ENCODE data around the gene APC.
A peak's percentile ranks its signal among the peaks of the same experiment; 100 is the strongest.

APC gene

DNA sequence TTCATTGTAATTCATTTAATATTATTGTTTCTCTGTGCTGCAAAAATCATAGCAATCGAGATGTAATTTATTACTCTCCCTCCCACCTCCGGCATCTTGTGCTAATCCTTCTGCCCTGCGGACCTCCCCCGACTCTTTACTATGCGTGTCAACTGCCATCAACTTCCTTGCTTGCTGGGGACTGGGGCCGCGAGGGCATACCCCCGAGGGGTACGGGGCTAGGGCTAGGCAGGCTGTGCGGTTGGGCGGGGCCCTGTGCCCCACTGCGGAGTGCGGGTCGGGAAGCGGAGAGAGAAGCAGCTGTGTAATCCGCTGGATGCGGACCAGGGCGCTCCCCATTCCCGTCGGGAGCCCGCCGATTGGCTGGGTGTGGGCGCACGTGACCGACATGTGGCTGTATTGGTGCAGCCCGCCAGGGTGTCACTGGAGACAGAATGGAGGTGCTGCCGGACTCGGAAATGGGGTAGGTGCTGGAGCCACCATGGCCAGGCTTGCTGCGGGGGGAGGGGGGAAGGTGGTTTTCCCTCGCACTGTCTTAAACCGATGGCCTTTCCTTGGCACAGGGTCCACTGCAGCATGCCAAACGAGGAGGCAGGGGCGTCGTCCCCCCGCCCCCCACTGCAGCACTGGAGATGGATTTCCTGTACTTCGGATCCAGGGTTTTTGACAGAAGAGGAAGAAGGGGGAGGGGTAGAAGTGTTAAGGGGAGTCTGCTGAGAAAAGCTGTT lies at the start of gene APC:
APC (plus strand) TSS at position 423 of the 728 bp plus-strand sequence. CDS start 17,006 bp downstream, outside the sequence.
- DNase-seq (ENCODE audit: low spot score) = peak; percentile 95

DNA sequence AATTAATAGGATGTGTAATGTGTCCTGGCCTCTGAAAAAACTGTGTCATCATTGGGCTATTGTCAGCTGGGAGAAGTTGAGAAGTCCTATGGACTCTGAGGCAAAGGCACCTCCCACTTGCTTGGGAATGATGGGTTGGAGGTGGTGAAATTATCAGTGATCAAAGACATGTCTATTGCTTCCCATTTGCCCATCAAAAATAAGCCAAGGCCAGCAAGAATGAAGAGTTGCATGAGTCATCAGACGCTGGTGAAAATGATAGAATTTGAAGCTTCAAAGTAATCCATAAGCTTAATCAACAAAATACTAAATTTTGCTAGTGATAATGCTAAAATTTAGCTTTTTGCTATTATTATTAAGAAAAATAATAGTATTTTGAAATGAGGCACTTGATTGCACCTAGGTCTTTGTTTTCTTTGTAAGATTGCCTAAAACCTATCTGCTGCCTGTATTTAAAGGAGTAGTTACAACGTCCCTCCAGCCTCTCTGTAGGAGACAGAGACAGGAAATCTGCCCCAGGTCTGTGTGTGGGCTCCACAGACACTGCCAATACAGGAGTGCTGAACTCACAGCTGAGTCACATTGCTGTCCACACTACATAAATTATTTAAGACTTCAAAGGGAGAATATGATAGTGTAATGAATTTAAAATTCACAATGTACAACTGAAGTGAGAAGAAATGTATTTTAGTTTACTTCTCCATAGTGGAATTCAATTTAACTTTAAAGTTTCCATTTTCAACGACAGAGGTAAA lies 48.4 kb upstream of the APC start:
- no peak for DNase-seq (ENCODE audit: low spot score)

DNA sequence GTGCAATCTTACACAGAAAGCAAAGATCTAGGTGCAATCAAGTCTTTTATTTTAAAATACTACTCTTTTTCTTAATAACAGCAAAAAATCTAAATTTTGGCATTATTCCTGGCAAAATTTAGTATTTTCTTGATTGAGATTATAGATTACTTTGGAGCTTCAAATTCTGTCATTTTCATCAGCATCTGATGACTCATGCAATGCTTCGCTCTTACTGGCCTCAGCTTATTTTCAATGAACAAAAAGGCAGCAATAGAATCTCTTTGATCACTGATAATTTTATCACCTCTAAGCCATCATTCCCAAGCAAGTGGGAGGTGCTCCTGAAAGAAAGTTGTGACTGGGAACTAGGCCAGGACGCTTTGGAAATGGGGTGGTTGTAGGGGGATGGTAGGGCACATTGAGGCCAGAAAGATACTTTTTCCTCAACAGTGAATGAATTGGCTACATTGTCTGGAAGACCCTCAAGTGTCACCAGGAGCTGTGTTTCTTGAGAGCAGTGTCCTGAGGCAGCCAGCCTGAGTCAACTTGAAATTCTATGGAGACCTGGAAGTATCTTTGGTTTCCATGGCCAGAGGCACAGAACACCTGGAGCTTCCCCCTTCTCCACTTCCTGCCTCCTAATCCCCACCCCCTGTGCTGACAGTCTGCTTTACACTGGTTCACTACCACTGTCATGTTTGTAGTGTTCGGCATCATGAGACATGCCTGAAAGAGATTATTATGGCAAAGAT lies 46.9 kb upstream of the APC start:
- no peak for DNase-seq (ENCODE audit: low spot score)

DNA sequence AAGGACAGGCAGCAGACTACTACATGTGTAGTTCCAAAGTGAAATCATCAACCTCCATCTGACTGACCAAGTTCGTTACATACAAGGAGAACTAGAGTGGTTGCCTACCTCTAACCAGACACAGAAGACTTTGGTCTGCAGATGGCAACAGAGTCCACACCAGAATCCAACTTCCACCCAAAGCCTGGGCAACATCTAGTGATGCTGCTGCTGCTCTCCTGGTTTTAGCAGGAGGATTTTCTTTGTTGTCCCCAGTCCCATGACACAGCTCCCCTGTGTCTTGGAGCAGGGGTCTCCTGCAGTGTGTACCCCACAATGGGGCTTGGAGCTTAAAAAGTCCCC lies 46.4 kb upstream of the APC start:
- no peak for DNase-seq (ENCODE audit: low spot score)

DNA sequence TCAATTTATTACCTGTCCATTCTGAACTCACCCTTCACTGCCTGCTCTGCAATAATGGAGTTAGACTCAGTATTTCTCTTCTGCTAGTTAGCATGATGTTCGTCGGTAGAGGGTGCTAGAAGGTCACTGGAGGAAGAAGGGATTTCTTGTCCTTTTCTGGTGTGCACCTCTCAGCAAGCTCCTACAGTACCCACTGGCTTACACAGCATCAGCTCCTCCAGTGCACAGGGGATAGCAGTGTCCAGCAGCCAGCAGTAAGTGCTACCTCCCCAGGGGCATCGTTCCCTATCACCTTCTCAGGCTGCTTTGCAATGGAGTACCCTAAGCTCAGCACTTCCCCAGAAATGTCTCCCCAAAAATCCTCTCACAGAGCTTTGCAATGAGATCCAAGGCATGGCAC lies 45.9 kb upstream of the APC start:
- DNase-seq (ENCODE audit: low spot score) = peak; percentile 67

DNA sequence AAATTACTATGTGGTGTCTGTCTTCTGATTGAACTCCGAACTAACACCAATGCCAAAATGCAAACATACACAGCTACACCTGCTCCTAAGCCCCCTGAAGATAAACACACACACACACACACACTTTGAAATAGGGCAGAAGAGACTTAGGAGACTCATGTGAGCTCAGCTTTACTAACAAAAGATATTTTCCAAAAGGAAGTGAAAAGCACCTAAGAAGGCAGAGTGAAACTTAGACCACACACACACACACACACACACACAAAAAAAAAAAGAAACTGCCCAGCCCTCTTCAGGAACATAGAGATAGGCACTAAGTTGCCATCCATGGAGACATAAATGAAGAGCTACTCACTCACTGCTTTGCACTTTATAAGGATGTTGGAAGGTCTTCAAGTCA lies 45.2 kb upstream of the APC start:
- no peak for DNase-seq (ENCODE audit: low spot score)

DNA sequence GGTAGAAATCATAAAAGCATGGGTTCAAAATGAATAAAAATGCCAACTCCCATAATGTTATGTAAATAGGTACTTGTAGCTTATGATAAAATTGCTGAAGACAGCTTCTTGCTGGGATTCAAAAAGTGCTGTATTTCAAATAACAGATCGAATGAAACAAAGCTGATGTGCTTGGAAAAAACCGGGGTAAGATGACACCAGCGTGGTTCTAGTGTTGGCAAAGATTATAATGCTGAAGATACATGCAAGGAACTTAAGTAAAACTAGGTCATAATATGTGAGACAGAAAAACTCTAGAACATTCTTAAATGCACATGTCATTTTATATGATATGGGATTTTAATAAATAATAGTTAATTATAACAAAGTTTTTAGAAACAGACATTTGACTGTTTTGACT lies 44.4 kb upstream of the APC start:
- DNase-seq (ENCODE audit: low spot score) = no peak

DNA sequence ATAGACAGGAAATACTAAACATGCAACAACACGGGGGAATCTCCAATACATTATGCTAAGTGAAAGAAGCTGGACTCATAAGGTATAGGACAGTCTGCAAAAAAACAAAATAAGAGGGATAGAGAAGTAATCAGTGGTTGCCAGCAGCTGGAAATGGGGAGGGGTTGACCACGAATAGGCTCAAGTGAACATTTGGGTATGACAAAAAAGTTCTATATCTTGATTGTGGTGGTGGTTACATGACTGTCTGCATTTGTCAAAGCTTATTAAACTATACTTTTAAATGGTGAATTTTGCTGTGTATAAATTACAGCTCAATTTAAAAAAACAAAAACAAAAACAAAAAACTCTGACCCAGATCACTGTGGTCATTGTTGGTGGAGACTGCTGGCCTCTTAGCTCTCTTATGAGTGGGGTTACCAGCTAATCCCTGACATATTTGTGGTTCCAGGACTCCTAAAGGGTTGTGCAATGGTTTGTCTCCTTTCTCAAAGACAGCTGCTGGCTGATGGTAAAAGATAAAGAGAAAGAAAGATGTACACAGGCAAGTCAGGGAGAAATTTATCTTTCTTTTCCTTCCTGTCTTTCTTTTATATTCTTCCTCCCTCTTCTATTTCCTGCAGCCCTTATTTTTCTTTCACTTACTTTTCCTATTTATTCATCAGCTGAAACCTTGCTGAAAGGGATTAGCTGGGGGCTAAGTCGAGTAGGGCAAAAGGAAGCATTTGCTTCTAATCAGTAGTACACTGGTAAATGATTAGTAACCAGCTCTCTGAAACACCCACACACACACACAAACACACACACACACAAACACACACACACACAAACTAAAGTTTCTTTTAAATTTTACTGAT lies 42.6 kb upstream of the APC start:
- no peak for DNase-seq (ENCODE audit: low spot score)

DNA sequence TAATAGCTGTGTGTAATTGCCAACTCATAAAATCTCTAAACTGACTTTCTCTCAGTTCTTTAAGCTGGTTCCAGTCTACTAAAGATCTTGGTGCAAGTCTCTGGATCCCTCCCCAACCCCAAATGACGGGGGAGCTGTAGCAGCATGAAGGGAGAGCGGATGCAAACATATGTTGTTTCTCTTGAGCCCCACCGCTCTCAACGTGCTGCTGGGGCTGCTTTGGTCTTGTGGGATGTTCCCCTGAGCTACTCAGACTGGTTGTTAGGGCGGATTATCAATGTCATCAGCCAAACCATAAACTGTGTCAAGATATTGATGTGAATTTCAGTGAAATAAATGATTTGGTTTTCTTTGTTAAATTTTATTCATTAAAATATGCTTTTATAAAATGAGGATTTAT lies 40.9 kb upstream of the APC start:
- DNase-seq (ENCODE audit: low spot score) = no peak

DNA sequence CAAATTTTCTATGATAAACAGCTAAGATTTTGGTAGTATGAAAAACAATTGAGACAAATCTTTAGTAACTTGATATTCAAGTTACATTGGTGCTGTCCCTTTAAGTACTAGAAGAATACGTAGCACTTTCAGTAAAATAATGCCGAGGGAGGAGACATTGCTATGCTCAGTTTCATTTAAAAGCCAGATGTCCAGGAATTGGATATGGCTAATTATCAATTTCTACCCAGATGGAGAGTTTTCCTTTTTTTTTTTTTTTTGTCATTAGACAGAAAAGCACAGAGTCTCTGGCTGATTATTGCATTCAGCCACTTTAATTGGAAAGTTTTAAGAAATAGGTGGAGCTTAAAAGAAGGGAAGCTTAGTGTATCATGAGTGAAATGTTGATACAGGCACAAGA lies 40.4 kb upstream of the APC start:
- no peak for DNase-seq (ENCODE audit: low spot score)

DNA sequence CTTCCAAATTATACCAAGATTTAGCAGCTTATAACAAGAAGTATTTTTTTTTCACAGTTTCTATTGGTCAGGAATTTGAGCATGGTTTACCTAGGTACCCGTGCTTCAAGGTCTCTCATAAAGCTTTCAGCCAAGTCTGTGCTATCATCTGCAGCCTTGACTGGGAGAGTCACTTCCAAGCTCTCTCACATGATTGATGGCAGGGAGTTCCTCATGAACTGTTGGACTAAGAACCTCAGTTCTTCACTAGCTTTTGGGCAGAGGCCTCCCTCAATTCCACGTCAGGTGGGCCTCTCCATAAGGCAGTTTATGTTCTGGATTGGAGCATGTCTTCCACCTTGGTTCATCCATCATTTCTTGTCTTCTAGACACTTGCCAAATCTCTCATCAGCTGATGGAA lies 39.9 kb upstream of the APC start:
- DNase-seq (ENCODE audit: low spot score) = no peak

DNA sequence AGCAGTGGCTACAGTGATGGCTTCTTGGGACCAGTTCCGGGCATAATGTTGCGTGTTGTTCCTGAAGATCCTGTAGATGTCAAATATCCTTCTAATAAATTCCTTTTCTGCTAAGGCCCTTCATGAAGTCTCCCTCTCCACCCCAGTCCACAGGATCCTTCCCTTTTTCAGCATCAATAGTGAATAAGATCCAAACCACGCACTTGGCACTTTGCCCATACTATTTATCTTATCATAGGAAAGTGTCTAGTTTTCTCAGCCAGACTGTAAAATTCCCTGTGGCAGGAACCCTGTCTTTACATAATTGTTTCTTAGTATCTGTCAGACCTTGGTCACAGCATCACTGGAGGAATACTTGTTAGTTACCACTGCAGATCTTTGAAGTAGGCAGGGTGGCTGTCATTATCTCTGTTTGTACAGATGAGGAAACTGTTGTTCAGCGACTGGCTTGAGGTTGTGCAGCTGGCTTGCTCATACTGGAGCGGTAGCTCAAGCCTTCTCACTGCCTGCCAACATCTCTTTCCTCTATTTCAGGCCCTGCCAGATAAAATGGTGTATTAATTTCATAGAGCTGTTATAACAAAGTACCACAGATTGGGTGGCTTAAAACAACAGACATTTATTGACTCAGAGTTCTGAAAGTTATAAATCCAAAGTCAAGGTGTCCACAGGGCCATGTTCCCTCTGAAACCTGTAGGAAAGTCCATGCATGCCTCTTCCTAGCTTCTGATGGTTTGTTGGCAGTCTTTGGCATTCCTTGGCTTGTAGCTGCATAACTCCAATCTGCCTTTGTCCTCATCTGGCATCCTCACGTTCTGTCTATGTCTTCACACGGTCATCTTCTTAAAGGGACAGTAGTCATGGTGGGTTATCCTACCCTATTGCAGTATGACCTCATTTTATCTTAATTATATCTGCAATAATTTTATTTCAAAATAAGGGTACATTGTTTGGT lies 33.5 kb upstream of the APC start:
- DNase-seq (ENCODE audit: low spot score) = no peak

DNA sequence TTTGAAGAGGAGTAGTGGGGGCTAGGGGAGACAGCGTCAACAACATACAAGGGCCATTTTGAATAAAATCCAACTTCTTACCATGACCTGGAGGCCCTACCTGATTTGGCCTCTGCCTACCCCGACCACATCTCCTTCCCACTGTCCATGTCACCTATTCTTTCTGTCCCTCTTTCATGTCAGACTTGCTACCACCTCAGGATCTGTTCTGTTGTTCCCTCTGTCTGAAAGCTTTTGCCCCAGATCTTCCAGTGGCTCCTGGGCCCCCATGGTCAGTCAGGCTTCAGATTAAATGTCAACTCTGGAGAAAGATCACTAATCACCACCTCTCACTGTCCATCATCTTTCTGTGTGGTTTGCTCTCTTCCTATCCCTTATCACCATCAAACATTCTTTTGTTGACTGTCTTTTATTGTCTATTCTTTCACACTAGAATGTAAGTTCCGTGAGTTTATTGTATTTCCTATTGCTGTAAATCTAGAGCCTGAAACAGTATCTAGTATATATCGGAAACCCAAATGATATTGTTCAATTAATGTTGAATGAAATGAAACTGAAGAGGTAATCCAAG lies 31.2 kb upstream of the APC start:
- no peak for DNase-seq (ENCODE audit: low spot score)

DNA sequence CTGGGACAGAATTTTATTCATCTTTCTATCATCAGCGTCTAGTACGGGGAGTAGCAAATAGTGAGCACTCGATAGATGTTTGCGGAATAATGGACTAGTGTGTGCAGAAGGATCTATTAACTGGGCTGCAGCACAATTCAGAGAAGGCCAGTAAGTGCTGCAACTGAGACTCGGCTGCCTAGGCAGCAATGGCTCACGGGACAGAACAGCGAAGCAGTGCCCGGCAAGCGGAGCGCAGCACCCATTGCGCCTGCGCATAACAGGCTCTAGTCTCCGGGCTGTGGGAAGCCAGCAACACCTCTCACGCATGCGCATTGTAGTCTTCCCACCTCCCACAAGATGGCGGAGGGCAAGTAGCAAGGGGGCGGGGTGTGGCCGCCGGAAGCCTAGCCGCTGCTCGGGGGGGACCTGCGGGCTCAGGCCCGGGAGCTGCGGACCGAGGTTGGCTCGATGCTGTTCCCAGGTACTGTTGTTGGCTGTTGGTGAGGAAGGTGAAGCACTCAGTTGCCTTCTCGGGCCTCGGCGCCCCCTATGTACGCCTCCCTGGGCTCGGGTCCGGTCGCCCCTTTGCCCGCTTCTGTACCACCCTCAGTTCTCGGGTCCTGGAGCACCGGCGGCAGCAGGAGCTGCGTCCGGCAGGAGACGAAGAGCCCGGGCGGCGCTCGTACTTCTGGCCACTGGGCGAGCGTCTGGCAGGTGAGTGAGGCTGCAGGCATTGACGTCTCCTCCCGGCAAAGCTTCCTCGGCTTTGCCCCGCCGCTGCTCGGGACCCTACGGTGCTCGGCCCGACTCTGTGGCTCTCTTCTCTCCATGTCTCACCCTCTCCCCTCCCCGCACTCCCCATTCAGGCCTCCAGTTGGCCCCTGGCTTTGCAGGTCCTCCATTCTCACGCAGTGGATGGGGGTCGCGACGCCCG lies 30.2 kb upstream of the APC start:
- DNase-seq (ENCODE audit: low spot score) = peak; percentile 97

DNA sequence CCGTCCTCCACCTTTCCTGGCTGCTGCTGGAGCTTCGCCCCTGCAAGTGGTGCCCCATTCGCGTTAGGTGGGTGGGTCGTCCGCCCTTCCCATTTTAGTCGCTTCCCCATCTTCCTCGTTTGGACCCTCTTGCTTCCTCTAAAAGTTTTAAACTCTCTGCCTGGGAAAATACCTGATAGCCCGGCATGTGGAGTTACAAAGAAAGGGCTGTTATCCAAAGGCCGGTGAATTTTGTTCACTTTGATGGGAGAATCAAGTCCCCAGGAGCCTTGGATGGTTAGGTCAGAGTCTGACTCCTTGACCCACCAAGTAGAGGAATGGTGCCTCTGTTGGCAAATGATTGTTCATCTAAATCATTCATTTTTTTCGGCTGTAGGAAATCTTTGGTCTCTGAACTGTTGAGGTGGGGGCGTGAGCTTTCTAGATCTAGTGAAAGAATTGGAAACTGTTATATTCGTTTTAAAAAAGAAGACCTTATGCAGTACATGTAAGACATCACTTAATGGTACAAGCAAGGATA lies 29.5 kb upstream of the APC start:
- DNase-seq (ENCODE audit: low spot score) = no peak

DNA sequence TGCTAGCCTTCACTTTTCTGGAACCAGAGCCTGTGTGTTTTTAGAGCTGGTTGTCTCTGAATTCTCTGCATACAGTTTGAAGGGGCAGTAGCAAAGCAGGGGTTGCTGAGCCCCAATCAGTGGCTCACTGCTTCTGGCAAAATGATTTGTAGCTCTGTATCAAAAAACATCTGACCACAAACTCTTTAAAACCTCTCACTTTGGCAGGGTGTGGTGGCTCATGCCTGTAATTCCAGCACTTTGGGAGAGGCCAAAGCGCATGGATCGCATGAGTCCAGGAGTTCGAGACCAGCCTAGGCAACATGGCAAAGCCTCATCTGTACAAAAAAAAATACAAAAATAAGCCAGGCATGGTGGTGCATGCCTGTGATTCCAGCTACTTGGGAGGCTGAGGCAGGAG lies 28.3 kb upstream of the APC start:
- no peak for DNase-seq (ENCODE audit: low spot score)

DNA sequence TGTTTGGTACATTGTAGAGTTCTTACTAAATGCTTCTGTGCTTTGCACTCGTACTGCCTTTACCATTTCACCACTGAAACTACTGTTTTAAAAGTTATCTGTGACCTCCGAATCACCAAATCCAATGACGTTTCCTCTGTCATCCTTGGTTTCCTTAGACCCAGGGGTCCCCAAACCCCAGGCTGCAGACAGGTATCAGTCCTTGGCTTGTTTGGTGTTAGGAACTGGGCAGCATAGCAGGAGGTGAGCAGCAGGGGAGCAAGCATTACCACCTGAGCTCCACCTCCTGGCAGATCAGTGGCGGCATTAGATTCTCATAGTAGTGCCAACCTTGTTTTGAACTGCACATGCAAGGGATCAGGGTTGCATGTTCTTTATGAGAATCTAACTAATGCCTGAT lies 26.8 kb upstream of the APC start:
- DNase-seq (ENCODE audit: low spot score) = no peak

DNA sequence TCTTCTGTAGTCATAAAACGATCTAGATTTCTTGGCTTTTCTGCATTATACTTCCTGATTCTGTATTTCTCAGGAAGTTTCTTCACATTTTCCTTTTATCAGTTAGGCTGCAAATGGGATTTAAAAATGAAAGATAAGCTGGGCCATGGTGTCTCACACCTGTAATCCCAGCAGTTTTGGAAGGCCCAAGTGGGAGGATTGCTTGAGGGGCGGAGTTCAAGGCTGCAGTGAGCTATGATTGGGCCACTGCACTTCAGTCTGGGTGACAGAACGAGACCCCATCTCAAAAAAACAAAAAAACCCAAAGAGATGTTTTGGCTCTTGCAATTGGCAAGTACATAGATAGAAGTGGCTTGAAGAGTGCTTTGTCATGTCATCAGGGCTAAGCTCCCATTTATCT lies 26.2 kb upstream of the APC start:
- DNase-seq (ENCODE audit: low spot score) = no peak

DNA sequence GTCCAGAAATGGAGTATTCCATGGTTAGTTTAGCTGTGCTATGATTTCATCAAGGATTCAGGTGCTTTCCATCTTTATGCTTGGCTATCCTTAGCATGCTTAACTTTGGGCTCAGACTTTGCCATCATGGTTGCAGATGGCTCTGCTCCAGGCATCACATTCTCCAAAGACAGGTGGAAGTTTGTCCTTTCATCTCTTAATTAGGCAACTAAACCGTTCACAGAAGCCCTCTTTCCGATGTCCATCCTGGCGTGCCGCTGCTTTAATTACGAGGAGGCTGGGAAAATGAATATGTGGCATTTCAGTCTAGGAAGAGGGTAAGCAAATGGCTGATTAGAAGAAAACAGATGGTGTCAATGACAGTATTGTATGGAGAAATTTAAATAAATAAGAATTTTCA lies 24.5 kb upstream of the APC start:
- no peak for DNase-seq (ENCODE audit: low spot score)

All from D341Med (cell line).